ENCODE data around the gene GOLGA8K. TPM values are rescaled to one million over a fixed set of nuclear protein-coding genes. Genes with fewer than 3 reads are reported as not detected.
"Not testable (repeated sequence)": the region's sequence is repeated elsewhere in the genome, so short reads cannot be mapped to it uniquely, and the experiment has no call there.

GOLGA8K gene
- total and polyA plus RNA-seq, 2 experiments from 2014 or later, result 0.24 TPM; not detected in 1

DNA sequence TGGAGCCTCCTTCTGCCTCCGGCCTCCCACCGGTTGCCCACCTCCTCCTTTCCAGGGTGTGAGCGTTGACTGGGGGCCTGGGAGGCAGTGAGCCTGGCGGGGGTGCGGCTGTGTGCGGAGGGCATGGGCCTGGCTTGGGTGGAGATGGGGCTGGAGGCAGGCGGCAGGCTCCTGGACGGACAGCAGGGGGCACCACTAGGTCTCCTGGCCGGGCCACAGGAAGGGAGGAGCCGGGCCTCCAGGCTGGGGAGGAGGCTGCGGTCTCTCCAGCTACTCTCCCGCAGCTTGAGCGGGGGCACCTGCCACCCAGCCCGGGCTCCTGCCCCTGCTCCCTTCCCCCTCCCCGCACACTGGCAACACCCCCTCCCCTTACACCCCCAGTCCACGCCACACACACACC is 38.1 kb downstream of the GOLGA8K start:
- not testable (repeated sequence) for H3K4me1 ChIP-seq (ENCODE audit: insufficient read depth); H3K4me1 Mint-ChIP-seq; H3K27ac Mint-ChIP-seq; H3K4me3 ChIP-seq; H4K20me1 ChIP-seq (replicated peaks; ENCODE audit: insufficient read depth); H3K9me2 ChIP-seq (ENCODE audit: insufficient read depth); H3K4me3 Mint-ChIP-seq; H3K27me3 Mint-ChIP-seq (ENCODE audit: insufficient read depth, low read depth, poor library complexity); DNase-seq (ENCODE audit: low spot score); H3K4me2 ChIP-seq; H2AFZ ChIP-seq; H3K36me3 ChIP-seq (ENCODE audit: insufficient read depth); H3K27ac ChIP-seq (ENCODE audit: low read depth); H3K27me3 ChIP-seq (ENCODE audit: insufficient read depth); H3K9me3 Mint-ChIP-seq; H3F3A ChIP-seq (replicated peaks; ENCODE audit: low read depth); H3K79me2 ChIP-seq (replicated peaks; ENCODE audit: insufficient read depth); H3K36me3 Mint-ChIP-seq (ENCODE audit: low read depth)
- peak; percentile 75 for ATAC-seq

DNA sequence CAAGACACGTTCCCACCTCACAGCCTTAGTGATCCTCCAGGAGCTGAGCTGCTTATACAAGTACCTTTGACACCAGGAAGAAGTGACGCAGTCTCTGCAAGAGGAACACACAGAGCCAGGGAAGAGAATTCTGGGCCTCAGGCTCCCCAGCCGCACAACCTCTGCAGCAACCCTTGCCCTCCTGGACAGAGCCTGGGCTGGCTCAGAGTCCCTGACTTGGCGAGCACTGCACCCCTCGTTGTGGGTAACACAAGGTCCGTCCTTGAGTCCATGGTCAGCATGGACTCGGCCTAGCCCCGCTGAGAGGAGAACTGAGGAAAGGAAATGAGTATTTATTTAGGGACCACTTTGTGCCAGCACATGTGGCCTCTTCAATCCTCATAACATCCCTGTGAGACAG is 39.6 kb downstream of the GOLGA8K start:
- H3K4me2 ChIP-seq, result not testable (repeated sequence)

DNA sequence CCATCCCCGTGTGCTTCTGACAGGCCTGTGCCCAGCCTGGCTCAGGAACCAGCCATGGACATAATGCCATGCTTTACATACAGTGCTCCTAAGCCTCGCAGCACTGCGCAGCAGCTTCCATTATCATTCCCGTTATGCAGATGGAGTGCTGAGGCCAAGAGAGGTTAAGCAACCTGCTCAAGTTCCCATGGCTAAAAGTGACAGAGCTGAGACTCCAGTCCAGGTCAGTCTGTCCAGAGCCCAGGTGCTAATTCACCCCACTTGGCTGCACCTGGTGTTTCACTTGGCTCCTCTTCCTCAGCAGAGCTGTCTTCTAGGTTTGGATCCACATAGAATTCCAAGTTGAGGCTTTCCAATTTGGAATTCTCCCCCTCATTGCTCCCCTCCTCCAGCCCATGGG is 41.4 kb downstream of the GOLGA8K start:
- ATAC-seq; H3K27me3 ChIP-seq (ENCODE audit: insufficient read depth); DNase-seq (ENCODE audit: low spot score); H3K4me2 ChIP-seq; H4K20me1 ChIP-seq (replicated peaks; ENCODE audit: insufficient read depth); H3K4me1 Mint-ChIP-seq; H3K79me2 ChIP-seq (replicated peaks; ENCODE audit: insufficient read depth); H3K9me3 Mint-ChIP-seq; H3K36me3 ChIP-seq (ENCODE audit: insufficient read depth); H3F3A ChIP-seq (replicated peaks; ENCODE audit: low read depth); H3K27ac Mint-ChIP-seq; H3K27ac ChIP-seq (ENCODE audit: low read depth); H3K27me3 Mint-ChIP-seq (ENCODE audit: insufficient read depth, low read depth, poor library complexity); H3K4me3 Mint-ChIP-seq; H3K4me3 ChIP-seq; H3K9me2 ChIP-seq (ENCODE audit: insufficient read depth); H3K4me1 ChIP-seq (ENCODE audit: insufficient read depth); H2AFZ ChIP-seq; H3K36me3 Mint-ChIP-seq (ENCODE audit: low read depth): not testable (repeated sequence)

More for the DNA sequence above, 39.6 kb downstream of the GOLGA8K start:
- DNase-seq (ENCODE audit: low spot score); H3K4me3 Mint-ChIP-seq; ATAC-seq; H3K27me3 ChIP-seq (ENCODE audit: insufficient read depth); H3K27me3 Mint-ChIP-seq (ENCODE audit: insufficient read depth, low read depth, poor library complexity); H3K4me1 ChIP-seq (ENCODE audit: insufficient read depth); H3F3A ChIP-seq (replicated peaks; ENCODE audit: low read depth); H3K27ac ChIP-seq (ENCODE audit: low read depth); H2AFZ ChIP-seq; H4K20me1 ChIP-seq (replicated peaks; ENCODE audit: insufficient read depth); H3K9me2 ChIP-seq (ENCODE audit: insufficient read depth); H3K79me2 ChIP-seq (replicated peaks; ENCODE audit: insufficient read depth); H3K4me3 ChIP-seq; H3K36me3 Mint-ChIP-seq (ENCODE audit: low read depth); H3K27ac Mint-ChIP-seq; H3K36me3 ChIP-seq (ENCODE audit: insufficient read depth); H3K9me3 Mint-ChIP-seq; H3K4me1 Mint-ChIP-seq: not testable (repeated sequence)

DNA sequence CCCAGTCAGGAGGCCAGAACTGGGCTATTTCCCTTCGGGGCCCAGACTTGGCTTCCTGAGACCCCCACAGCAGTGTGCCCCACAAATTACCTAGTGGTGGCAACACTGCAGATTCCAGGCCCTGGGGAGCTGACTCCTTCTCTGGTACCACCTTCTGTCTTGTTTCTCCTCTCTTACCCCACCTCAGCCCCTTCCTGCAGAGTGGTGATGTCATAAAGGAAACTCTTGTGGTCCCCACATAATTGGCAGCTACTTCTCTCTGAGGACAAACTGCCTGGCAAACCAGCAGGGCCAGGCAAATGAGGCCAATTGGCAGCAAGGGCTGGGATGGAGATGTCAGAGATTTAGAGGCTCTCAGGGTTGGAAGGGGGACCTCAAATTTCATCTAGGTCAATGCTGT is 44.6 kb downstream of the GOLGA8K start:
- H3K4me3 ChIP-seq; H3K4me3 Mint-ChIP-seq; H3K27ac ChIP-seq (ENCODE audit: low read depth); H3K27me3 Mint-ChIP-seq (ENCODE audit: insufficient read depth, low read depth, poor library complexity); DNase-seq (ENCODE audit: low spot score); H3K36me3 ChIP-seq (ENCODE audit: insufficient read depth); H3K4me1 ChIP-seq (ENCODE audit: insufficient read depth); H3K27me3 ChIP-seq (ENCODE audit: insufficient read depth); ATAC-seq; H3K36me3 Mint-ChIP-seq (ENCODE audit: low read depth); H3K4me1 Mint-ChIP-seq; H2AFZ ChIP-seq; H3K9me2 ChIP-seq (ENCODE audit: insufficient read depth); H3K79me2 ChIP-seq (replicated peaks; ENCODE audit: insufficient read depth); H3K27ac Mint-ChIP-seq; H4K20me1 ChIP-seq (replicated peaks; ENCODE audit: insufficient read depth); H3K9me3 Mint-ChIP-seq; H3K4me2 ChIP-seq; H3F3A ChIP-seq (replicated peaks; ENCODE audit: low read depth): not testable (repeated sequence)

DNA sequence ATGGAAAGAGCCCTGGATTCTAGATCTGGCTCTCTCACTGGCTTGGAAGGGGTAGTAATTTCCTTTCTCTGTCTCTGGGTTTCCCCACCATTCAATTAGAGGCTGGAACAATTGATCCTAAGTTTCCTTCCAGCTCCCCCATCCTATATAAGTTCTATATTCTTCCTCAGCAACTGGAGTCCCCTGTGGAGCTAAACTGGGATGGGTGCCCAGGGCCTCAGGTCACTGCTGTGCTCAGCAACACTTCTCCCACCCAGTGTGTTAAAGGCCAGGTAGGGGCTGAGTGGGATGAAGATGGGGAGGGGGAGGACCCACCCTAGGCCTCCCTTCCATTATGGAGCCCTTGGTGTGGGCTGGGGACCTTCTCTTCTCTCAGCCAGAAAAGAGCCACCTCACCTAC is 46.2 kb downstream of the GOLGA8K start:
- not testable (repeated sequence) for H3F3A ChIP-seq (replicated peaks; ENCODE audit: low read depth); H4K20me1 ChIP-seq (replicated peaks; ENCODE audit: insufficient read depth); DNase-seq (ENCODE audit: low spot score); H3K27ac ChIP-seq (ENCODE audit: low read depth); H3K4me3 Mint-ChIP-seq; H2AFZ ChIP-seq; H3K79me2 ChIP-seq (replicated peaks; ENCODE audit: insufficient read depth); H3K9me2 ChIP-seq (ENCODE audit: insufficient read depth); H3K4me1 ChIP-seq (ENCODE audit: insufficient read depth); H3K27me3 Mint-ChIP-seq (ENCODE audit: insufficient read depth, low read depth, poor library complexity); H3K27me3 ChIP-seq (ENCODE audit: insufficient read depth); H3K4me2 ChIP-seq; H3K4me1 Mint-ChIP-seq; H3K36me3 ChIP-seq (ENCODE audit: insufficient read depth); H3K9me3 Mint-ChIP-seq; H3K36me3 Mint-ChIP-seq (ENCODE audit: low read depth); H3K27ac Mint-ChIP-seq; H3K4me3 ChIP-seq; ATAC-seq

DNA sequence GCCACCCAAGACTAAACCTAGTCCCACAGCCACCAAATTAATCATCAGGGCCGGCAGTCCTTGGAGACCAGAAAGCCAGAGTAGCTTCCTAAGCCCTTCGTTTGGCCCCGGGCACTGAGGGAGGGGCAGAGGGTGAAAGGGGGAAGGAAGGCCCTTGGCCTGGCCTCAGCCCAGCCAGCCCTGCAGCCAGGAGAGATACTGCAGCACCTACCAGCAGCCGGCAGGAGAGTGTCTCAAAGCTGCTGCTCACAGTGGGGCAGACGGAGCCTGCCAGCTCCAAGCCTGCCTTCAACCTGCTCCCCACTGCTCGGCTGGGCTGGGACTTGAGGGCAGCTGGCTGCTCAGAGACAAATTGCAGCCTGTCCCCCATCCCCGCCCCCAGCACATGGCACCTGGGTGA is 50.3 kb downstream of the GOLGA8K start:
- not testable (repeated sequence) for H3K4me3 Mint-ChIP-seq; H3F3A ChIP-seq (replicated peaks; ENCODE audit: low read depth); H2AFZ ChIP-seq; H3K27me3 Mint-ChIP-seq (ENCODE audit: insufficient read depth, low read depth, poor library complexity); H3K4me1 Mint-ChIP-seq; H3K36me3 ChIP-seq (ENCODE audit: insufficient read depth); H3K4me3 ChIP-seq; H3K27ac ChIP-seq (ENCODE audit: low read depth); H4K20me1 ChIP-seq (replicated peaks; ENCODE audit: insufficient read depth); H3K36me3 Mint-ChIP-seq (ENCODE audit: low read depth); H3K27ac Mint-ChIP-seq; H3K9me2 ChIP-seq (ENCODE audit: insufficient read depth); H3K79me2 ChIP-seq (replicated peaks; ENCODE audit: insufficient read depth); H3K4me2 ChIP-seq; DNase-seq (ENCODE audit: low spot score); H3K4me1 ChIP-seq (ENCODE audit: insufficient read depth); H3K27me3 ChIP-seq (ENCODE audit: insufficient read depth); H3K9me3 Mint-ChIP-seq
- peak; percentile 97 for ATAC-seq

DNA sequence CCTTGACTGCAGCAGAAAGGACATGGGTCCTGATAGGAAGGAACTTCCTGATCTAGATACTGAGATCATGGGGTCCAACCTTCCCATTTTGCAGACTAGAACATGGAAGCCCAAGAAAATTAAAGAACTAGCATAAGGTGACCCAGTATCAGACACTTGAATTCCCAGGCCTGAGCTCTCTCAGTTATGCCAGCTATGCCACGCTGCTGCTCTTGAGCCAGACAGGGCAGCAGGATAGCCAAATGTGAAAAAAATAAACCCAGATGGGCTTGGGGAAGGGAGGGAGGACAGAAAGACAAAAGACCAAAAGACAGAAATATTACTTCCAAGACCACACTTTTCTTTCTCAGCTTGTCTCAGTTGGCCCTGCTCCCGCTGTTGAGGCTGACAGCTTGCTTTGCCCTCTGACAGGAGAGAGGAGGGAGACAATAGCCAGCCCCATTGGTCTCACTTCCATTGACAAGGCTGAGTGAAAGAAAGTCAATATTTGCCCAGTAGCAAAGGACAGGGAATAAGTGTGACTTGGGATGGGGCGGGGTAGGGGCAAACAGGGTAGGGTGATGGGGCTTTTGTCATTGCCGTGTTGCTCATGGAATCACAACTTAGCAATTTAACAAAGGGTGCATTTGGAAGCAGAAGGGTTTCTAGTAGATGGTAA is 52.4 kb downstream of the GOLGA8K start:
- H3K4me3 Mint-ChIP-seq; H3K4me1 ChIP-seq (ENCODE audit: insufficient read depth); H3K36me3 Mint-ChIP-seq (ENCODE audit: low read depth); H3K27me3 Mint-ChIP-seq (ENCODE audit: insufficient read depth, low read depth, poor library complexity); H3K4me1 Mint-ChIP-seq; H3K27me3 ChIP-seq (ENCODE audit: insufficient read depth); H4K20me1 ChIP-seq (replicated peaks; ENCODE audit: insufficient read depth); H2AFZ ChIP-seq; H3K9me2 ChIP-seq (ENCODE audit: insufficient read depth); ATAC-seq; H3K27ac ChIP-seq (ENCODE audit: low read depth); H3K27ac Mint-ChIP-seq; DNase-seq (ENCODE audit: low spot score); H3K9me3 Mint-ChIP-seq; H3K4me2 ChIP-seq; H3F3A ChIP-seq (replicated peaks; ENCODE audit: low read depth); H3K4me3 ChIP-seq; H3K36me3 ChIP-seq (ENCODE audit: insufficient read depth); H3K79me2 ChIP-seq (replicated peaks; ENCODE audit: insufficient read depth): not testable (repeated sequence)

All from GM23338 (cell line).